ENCODE results near the gene FAM229A. TPM values are rescaled to one million over a fixed set of nuclear protein-coding genes. Genes with fewer than 3 reads are reported as not detected.

FAM229A gene
- total RNA-seq, 4 donors from 2014 or later, result 9.4 to 23.5 (median 16.3) TPM

DNA sequence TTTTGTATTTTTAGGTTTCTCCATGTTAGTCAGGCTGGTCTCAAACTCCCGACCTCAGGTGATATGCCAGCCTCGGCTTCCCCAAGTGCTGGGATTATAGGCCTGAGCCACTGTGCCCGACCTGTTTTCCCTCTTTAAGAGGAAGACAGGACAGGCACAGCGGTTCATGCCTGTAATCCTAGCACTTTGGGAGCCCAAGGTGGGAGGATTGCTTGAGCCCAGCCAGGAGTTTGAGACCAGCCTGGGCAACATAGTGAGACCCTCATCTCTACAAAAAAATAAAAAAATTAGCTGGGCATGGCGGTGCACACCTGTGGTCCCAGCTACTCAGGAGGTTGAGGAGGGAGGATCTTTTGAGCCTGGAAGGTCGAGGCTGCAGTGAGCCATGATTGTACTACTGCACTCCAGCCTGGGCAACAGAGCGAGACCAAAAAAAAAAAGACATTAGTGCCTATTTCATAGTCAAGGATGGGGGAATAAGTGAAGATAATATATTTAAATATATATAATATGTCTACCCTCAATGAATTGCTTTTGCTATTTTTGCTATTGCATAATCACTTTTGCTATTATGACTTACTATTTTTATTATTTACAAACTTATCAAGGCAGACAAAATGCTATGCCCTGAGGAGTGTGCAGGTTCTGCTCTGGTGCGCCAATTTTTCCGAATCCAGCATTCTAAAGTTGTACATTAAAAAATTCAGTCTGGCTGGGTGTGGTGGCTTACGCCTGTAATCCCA, 44.0 kb downstream of the FAM229A start:
- H3K27ac ChIP-seq, result no peak overlapping the region

DNA sequence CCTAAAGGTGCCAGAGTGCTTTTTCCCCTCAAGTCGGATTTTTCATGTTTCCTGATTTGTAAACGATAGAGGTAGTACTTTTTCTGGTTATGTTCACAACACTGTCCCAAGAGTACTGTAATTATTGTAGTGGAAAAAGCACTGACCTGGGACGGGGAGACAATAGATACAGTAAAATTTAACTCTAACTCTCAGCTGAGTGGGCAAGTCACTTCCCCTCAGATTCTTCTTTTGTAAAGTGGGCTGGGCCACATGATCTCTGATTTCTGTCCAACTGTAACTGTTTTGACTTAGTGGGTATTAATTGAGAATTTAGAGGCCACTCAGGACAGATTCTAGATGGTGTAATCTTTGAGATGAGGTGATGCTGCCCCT, 45.4 kb downstream of the FAM229A start:
- Histone ChIP-seq H3K27me3 (no peaks in the 10 kb centered on the region), H3K27ac (no peak overlapping the region), H3K4me3 (no peak overlapping the region), H3K36me3 (peaks cover 0 to 37% (median 0%) of the 10 kb centered on the region in 3 donors), H3K9me3 (no peaks in the 10 kb centered on the region), H3K4me1 (peaks cover 0 to 5% (median 3%) of the 10 kb centered on the region in 4 donors)
- DNase-seq (ENCODE audit: low spot score in 2 of 2), result no peak
- 70 to 72% methylated on average over 3 of the region's 3 CpGs for WGBS, 2 donors
- TF ChIP-seq EP300 (IDR thresholded peaks at IDR 0.05), result no peak
- TF ChIP-seq, protein P1, sequence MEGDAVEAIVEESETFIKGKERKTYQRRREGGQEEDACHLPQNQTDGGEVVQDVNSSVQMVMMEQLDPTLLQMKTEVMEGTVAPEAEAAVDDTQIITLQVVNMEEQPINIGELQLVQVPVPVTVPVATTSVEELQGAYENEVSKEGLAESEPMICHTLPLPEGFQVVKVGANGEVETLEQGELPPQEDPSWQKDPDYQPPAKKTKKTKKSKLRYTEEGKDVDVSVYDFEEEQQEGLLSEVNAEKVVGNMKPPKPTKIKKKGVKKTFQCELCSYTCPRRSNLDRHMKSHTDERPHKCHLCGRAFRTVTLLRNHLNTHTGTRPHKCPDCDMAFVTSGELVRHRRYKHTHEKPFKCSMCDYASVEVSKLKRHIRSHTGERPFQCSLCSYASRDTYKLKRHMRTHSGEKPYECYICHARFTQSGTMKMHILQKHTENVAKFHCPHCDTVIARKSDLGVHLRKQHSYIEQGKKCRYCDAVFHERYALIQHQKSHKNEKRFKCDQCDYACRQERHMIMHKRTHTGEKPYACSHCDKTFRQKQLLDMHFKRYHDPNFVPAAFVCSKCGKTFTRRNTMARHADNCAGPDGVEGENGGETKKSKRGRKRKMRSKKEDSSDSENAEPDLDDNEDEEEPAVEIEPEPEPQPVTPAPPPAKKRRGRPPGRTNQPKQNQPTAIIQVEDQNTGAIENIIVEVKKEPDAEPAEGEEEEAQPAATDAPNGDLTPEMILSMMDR (IDR thresholded peaks at IDR 0.05), result no peak

More for the DNA sequence above, 44.0 kb downstream of the FAM229A start:
- Histone ChIP-seq H3K4me3 (no peak overlapping the region), H3K9me3 (no peaks in the 10 kb centered on the region), H3K36me3 (peaks cover 0 to 48% (median 0%) of the 10 kb centered on the region in 3 donors), H3K27me3 (no peaks in the 10 kb centered on the region), H3K4me1 (peaks cover 0 to 9% (median 2%) of the 10 kb centered on the region in 4 donors)
- no peak for DNase-seq (ENCODE audit: low spot score in 2 of 2)
- 93 to 95% methylated on average over 10 of the region's 10 CpGs for WGBS, 2 donors
- TF ChIP-seq EP300 (IDR thresholded peaks at IDR 0.05) (no peak), POLR2A (IDR thresholded peaks at IDR 0.05) (no peak)
- TF ChIP-seq, protein P1 (IDR thresholded peaks at IDR 0.05), result no peak

DNA sequence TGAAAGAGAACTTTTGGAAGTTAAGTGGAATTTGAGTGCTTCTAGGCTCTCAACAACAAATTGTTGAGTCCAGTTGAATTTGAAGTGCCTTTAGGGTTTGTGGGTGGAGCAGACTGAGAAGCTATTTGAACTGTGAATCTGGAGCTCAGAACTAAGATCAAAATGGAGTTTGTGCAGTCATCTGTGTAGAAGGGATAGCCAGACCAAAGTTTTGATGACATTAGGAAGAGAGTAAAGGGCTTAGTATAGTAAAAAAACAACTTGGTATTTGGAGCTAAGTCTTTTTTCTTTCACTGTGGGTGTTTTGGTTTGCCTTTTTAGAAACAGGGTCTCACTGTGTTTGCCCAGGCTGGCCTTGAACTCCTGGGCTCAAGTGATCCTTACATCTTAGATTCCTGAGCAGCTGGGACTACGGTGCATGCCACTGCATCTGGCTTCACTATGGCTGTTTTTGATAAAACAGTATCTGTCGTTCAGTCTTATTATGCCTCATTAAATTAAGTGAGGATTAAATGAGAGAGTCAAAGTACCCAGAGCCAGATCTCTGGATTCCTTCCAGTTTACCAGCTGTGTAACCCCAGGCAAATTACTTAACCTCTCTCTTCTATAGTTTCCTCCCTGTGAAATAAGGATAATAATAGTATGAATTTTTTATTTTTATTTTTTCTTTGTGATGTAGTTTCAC, 50.4 kb downstream of the FAM229A start:
- Histone ChIP-seq H3K4me1 (peaks cover 0 to 16% (median 3%) of the 10 kb centered on the region in 4 donors), H3K27ac (no peak overlapping the region), H3K27me3 (no peaks in the 10 kb centered on the region), H3K4me3 (no peak overlapping the region), H3K36me3 (peaks cover 0 to 3% (median 0%) of the 10 kb centered on the region in 3 donors), H3K9me3 (no peaks in the 10 kb centered on the region)
- TF ChIP-seq EP300 (IDR thresholded peaks at IDR 0.05) (no peak), POLR2A (IDR thresholded peaks at IDR 0.05) (no peak)
- TF ChIP-seq, protein P1 (IDR thresholded peaks at IDR 0.05), result no peak
- no peak for DNase-seq (ENCODE audit: low spot score in 2 of 2)
- WGBS, 2 donors, result 33 to 39% methylated on average over 2 of the region's 2 CpGs

Other genes with a start within 250 kb of the FAM229A start
- gene TXLNA, start 182.8 kb downstream of the FAM229A start, total RNA-seq, result 10 to 100 TPM; 41.4 to 52.0 (median 49.5) TPM
- 10 to 100 TPM in 1 of 4 donors, 1 to 10 TPM in 3; 2.7 to 12.0 (median 6.2) TPM for gene CCDC28B, start 161.9 kb downstream of the FAM229A start, total RNA-seq
- gene IQCC, start 156.8 kb downstream of the FAM229A start, total RNA-seq, result 1 to 10 TPM; 2.4 to 4.7 (median 3.7) TPM
- not detected for gene DCDC2B, start 153.4 kb downstream of the FAM229A start, total RNA-seq
- gene TMEM234, start 140.1 kb downstream of the FAM229A start, total RNA-seq, result 10 to 100 TPM; 22.5 to 29.0 (median 26.3) TPM
- 100 to 1,000 TPM; 121 to 172 (median 152) TPM for gene EIF3I, start 140.1 kb downstream of the FAM229A start, total RNA-seq
- 1 to 10 TPM; 1.4 to 5.4 (median 3.5) TPM for gene FAM167B, start 115.3 kb downstream of the FAM229A start, total RNA-seq
- 1 to 10 TPM; 1.1 to 6.9 (median 2.0) TPM for gene LCK, start 111.2 kb downstream of the FAM229A start, total RNA-seq
- 10 to 100 TPM; 40.4 to 51.6 (median 47.1) TPM for gene HDAC1, start 70.4 kb downstream of the FAM229A start, total RNA-seq
- gene MARCKSL1, start 26.3 kb downstream of the FAM229A start, total RNA-seq, result 10 to 100 TPM; 42.4 to 61.2 (median 45.0) TPM
- gene TSSK3, start 54 bp upstream of the FAM229A start, total RNA-seq, result 1 to 10 TPM in 3 of 4 donors, under 1 TPM in 1; 0.44 to 1.5 (median 1.2) TPM
- gene BSDC1, start 32.0 kb upstream of the FAM229A start, total RNA-seq, result 10 to 100 TPM; 60.6 to 88.7 (median 83.8) TPM
- gene ZBTB8B, start 102.6 kb upstream of the FAM229A start, total RNA-seq, result under 1 TPM in 1 of 4 donors, not detected in 3; 0.21 TPM
- 10 to 100 TPM in 3 of 4 donors, 1 to 10 TPM in 1; 8.1 to 14.9 (median 12.1) TPM for gene ZBTB8A, start 176.9 kb upstream of the FAM229A start, total RNA-seq

Measured in tibial nerve (tissue), 4 donors.